Neural cell (in vitro differentiated cells): Measurements from ENCODE around the gene GALK2. TPM values are rescaled to one million over a fixed set of nuclear protein-coding genes. Genes with fewer than 3 reads are reported as not detected.

Experiments used
- H2AFZ ChIP-seq: fragments of 200-600, 300-800 bp; sonication (generic), shearing (Covaris generic); 2 replicates; pipeline ENCODE4 v1.6.0; 2014; ENCODE audit warnings: low read depth, mild to moderate bottlenecking, antibody characterized with exemption, low read length, moderate library complexity
- H3F3A ChIP-seq: fragments of 200-600 bp; shearing (Covaris generic); 2 replicates; pipeline ENCODE4 v1.6.1; 2016; ENCODE audit warnings: mild to moderate bottlenecking, moderate library complexity, mixed read lengths, antibody characterized with exemption, low read length; ENCODE audit not compliant: insufficient read depth, poor library complexity, severe bottlenecking
- H3K27ac ChIP-seq: fragments of 200-600, 300-800 bp; sonication (generic), shearing (Covaris generic); 2 replicates; pipeline ENCODE4 v1.5.1; 2014; ENCODE audit warnings: mild to moderate bottlenecking, low read length, moderate library complexity
- H3K27me3 ChIP-seq: fragments of 300-800, 200-600 bp; sonication (generic), shearing (Covaris generic); 2 replicates; pipeline ENCODE4 v1.6.0; 2014; ENCODE audit warnings: mild to moderate bottlenecking, low read depth, low read length, moderate library complexity; ENCODE audit not compliant: insufficient read depth
- H3K36me3 ChIP-seq: fragments of 300-800, 200-600 bp; sonication (generic), shearing (Covaris generic); 2 replicates; pipeline ENCODE4 v1.5.1; 2014; ENCODE audit warnings: mild to moderate bottlenecking, antibody characterized with exemption, low read length, moderate library complexity; ENCODE audit not compliant: insufficient read depth
- H3K4me2 ChIP-seq: fragments of 300-800, 200-600 bp; sonication (generic), shearing (Covaris generic); 2 replicates; pipeline ENCODE4 v1.6.0; 2014; ENCODE audit warnings: mild to moderate bottlenecking, low read length
- H3K4me3 ChIP-seq: fragments of 300-800, 200-600 bp; sonication (generic), shearing (Covaris generic); 2 replicates; pipeline ENCODE4 v1.5.1; 2014; ENCODE audit warnings: mild to moderate bottlenecking, low read length, moderate library complexity
- H3K79me2 ChIP-seq: fragments of 200-600 bp; shearing (Covaris generic); replicated peaks from 2 replicates; pipeline ENCODE4 v1.6.0; 2014; ENCODE audit warnings: mild to moderate bottlenecking, low read length, moderate library complexity; ENCODE audit not compliant: insufficient read depth
- H3K9ac ChIP-seq: fragments of 300-800, 200-600 bp; sonication (generic), shearing (Covaris generic); 2 replicates; pipeline ENCODE4 v1.6.1; 2016; ENCODE audit warnings: mild to moderate bottlenecking, low read length, mixed read lengths
- H3K9me2 ChIP-seq: fragments of 200-600 bp; shearing (Covaris generic); 2 replicates; pipeline ENCODE4 v1.6.1; 2016; ENCODE audit warnings: mild to moderate bottlenecking, low read length, mixed read lengths; ENCODE audit not compliant: insufficient read depth
- H3K9me3 ChIP-seq: fragments of 200-600, 300-800 bp; sonication (generic), shearing (Covaris generic); 2 replicates; pipeline ENCODE4 v1.6.1; 2016; ENCODE audit warnings: mild to moderate bottlenecking, mixed run types, low read length, moderate library complexity, mixed read lengths
- H4K20me1 ChIP-seq: fragments of 200-600 bp; shearing (Covaris generic); 2 replicates; pipeline ENCODE4 v1.6.1; 2016; ENCODE audit warnings: mild to moderate bottlenecking, mixed run types; ENCODE audit not compliant: insufficient read depth
- CTCF ChIP-seq: fragments of 450-650 bp; IDR thresholded peaks from 2 replicates; pipeline ENCODE4 v1.5.1; 2014; ENCODE audit warnings: antibody characterized with exemption, mild to moderate bottlenecking, moderate library complexity; ENCODE audit not compliant: poor library complexity, severe bottlenecking
- EP300 ChIP-seq: fragments of 450-650 bp; conservative IDR thresholded peaks from 2 replicates; pipeline ENCODE4 v1.6.1; 2014; ENCODE audit warnings: antibody characterized with exemption, mild to moderate bottlenecking, moderate library complexity; ENCODE audit not compliant: poor library complexity, severe bottlenecking
- EZH2 ChIP-seq: fragments of 200-600, 300-800 bp; shearing (Covaris generic), sonication (generic); IDR thresholded peaks from 2 replicates; pipeline ENCODE4 v1.6.1; 2014; ENCODE audit warnings: antibody characterized with exemption, low read length, borderline replicate concordance, mild to moderate bottlenecking; ENCODE audit not compliant: insufficient read depth, poor library complexity, severe bottlenecking
- MXI1 ChIP-seq: fragments of 450-650 bp; conservative IDR thresholded peaks from 2 replicates; pipeline ENCODE4 v1.6.1; 2014; ENCODE audit warnings: antibody characterized with exemption, mild to moderate bottlenecking; ENCODE audit not compliant: poor library complexity, severe bottlenecking
- POLR2AphosphoS5 ChIP-seq: IDR thresholded peaks from 2 replicates; pipeline ENCODE4 v1.6.1; 2012
- RAD21 ChIP-seq: fragments of 450-650 bp; conservative IDR thresholded peaks from 2 replicates; pipeline ENCODE4 v1.6.1; 2014; ENCODE audit warnings: antibody characterized with exemption, mild to moderate bottlenecking, moderate library complexity
- REST ChIP-seq: IDR thresholded peaks from 2 replicates; pipeline ENCODE4 v1.6.1; 2012; ENCODE audit warnings: borderline replicate concordance
- SMC3 ChIP-seq: fragments of 450-650 bp; conservative IDR thresholded peaks from 2 replicates; pipeline ENCODE4 v1.6.1; 2014; ENCODE audit warnings: antibody characterized with exemption, mild to moderate bottlenecking, moderate library complexity; ENCODE audit not compliant: poor library complexity
- TAF1 ChIP-seq: IDR thresholded peaks from 2 replicates; pipeline ENCODE4 v1.6.1; 2012; ENCODE audit warnings: low read depth
- polyA plus RNA-seq: library from polyadenylated mRNA; depleted of rRNA; stranded (reverse); fragments of >200 nt; gene quantifications from 2 replicates; pipeline ENCODE4 v1.2.3, GENCODE V29; 2014

The GALK2 gene
- polyA plus RNA-seq, 1 donor from 2014 or later = 26.3 TPM

DNA sequence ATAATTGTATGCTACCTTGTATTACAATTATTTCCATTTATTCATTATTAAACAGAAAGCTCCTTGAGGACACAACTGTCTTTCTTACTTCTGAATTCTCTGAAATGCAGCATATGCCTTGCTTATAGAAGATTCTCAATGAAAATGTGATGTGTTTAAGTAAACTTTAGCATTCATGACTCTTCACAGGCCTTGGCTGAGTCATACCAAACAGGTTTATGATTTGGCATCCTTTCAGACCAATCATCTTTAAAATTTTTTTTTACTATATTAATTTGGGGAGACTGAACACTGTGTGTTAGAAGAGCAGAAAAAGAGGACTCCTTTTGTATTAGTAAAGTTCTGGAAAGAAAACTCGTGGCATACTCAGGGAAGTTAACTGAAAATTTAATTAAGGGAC lies 6.4 kb upstream of the GALK2 start:
- Histone ChIP-seq H3K4me2 (no peak overlapping the region), H3K27me3 (no peaks in the 10 kb centered on the region), H3F3A (no peaks in the 10 kb centered on the region), H3K4me3 (no peak overlapping the region), H3K36me3 (no peaks in the 10 kb centered on the region), H2AFZ (no peak overlapping the region), H3K79me2 (peaks cover 4% of the 10 kb centered on the region), H3K9ac (no peak overlapping the region), H3K27ac (no peak overlapping the region), H3K9me2 (no peaks in the 10 kb centered on the region), H3K9me3 (no peaks in the 10 kb centered on the region), H4K20me1 (no peaks in the 10 kb centered on the region)
- TF ChIP-seq REST = no peak
- TF ChIP-seq EZH2 = no peak
- TF ChIP-seq SMC3 = no peak
- no peak for TF ChIP-seq EP300
- TF ChIP-seq MXI1 = no peak
- no peak for TF ChIP-seq RAD21
- no peak for TF ChIP-seq CTCF
- TF ChIP-seq POLR2AphosphoS5 = no peak
- TF ChIP-seq TAF1 = no peak

- Histone ChIP-seq H3K4me3 (no peak overlapping the region), H3K79me2 (peaks cover 4% of the 10 kb centered on the region), H3K9me3 (no peaks in the 10 kb centered on the region), H2AFZ (no peak overlapping the region), H3K4me2 (no peak overlapping the region), H3K9me2 (no peaks in the 10 kb centered on the region), H3F3A (no peaks in the 10 kb centered on the region), H4K20me1 (no peaks in the 10 kb centered on the region), H3K27ac (no peak overlapping the region), H3K27me3 (no peaks in the 10 kb centered on the region), H3K36me3 (no peaks in the 10 kb centered on the region), H3K9ac (no peak overlapping the region)
- TF ChIP-seq REST = no peak
- TF ChIP-seq CTCF = no peak
- TF ChIP-seq MXI1 = no peak
- no peak for TF ChIP-seq POLR2AphosphoS5
- TF ChIP-seq EP300 = no peak
- TF ChIP-seq SMC3 = no peak
- no peak for TF ChIP-seq TAF1
- TF ChIP-seq EZH2 = no peak
- TF ChIP-seq RAD21 = no peak
These were observed 5.2 kb upstream of the GALK2 start for GRCh38 chr15:49164865-49165264.
